Glomerular visceral epithelial cell (primary cell): ENCODE results near the gene CELF4.

ENCODE experiments used
- DNase-seq: peaks from one replicate; pipeline ENCODE4 v3.0.0-alpha.2; 2016; ENCODE audit errors: extremely low spot score

Gene CELF4

DNA sequence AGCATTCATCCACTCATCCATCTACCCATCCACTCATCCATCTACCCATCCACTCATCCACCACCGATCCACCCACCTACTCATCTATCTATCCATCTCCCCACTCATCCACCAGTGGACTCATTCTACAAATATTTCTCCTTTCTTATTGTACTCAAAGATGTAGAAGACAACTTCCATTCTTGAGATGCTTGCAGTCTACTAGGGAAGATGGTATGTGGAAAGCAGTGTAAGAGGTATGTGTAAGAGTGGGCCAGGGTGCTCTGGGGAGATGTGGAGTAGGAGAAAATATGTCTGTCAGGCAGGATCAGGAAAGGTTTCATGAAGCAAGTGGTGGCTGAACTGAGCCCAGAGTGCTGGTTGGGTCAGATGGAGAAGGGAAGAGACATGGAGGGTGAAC, 150.8 kb downstream of the CELF4 start:
- DNase-seq: no peak

DNA sequence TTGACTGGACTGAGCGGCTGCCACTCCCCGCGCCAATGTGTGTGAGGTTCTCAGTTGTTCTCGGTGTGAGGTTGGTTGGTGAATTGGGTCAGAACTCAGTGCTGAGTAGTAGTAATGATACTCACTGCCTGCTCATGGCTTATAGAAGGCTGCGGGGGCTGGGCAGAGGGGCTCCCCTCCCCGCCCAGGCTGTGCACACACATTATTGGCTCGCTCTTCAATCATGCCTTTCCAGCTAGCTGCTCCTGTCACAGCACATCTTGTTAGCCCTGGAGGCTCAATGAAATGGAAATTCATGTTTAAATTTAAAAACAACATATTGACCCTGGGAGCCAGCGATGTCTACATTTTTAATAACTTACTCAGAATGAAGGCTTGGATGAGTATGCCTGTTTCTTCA, 152.8 kb downstream of the CELF4 start:
- DNase-seq: no peak

- DNase-seq: no peak
Measured at GRCh38 chr18:37412333-37412732, 153.3 kb downstream of the CELF4 start.

- no peak for DNase-seq
Measured at GRCh38 chr18:37409878-37410277, 155.7 kb downstream of the CELF4 start.

DNA sequence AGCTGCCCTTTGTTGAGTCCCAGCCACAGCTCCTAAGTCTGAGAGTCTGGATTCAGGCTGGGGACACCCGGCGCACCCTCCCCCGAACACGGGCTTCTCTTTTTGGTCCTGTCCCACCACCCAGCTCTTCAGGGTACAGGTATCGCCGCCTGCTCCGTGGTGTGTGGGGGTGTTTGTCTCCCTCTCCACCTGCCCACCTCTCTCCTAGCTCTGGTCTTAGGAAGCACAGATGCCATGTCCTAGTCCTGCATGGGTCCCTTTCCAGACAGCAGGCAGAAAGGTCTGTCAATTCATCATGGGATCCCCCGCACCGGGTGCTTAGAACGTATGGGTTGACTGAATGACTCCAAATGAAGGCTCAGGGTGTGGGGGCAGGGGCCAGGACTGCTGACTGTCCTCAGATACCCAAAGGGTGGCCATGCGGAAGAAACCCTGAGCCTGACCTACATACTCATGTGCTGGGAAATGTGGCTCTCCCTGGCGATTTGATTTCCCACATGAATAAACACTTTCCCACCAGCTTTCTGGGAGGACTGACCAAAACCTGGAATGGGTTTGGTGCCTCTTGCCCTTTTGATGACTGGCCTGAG, 156.8 kb downstream of the CELF4 start:
- peak; percentile 78 for DNase-seq

- no peak for DNase-seq
Measured at GRCh38 chr18:37407571-37407970, 158.0 kb downstream of the CELF4 start.

DNA sequence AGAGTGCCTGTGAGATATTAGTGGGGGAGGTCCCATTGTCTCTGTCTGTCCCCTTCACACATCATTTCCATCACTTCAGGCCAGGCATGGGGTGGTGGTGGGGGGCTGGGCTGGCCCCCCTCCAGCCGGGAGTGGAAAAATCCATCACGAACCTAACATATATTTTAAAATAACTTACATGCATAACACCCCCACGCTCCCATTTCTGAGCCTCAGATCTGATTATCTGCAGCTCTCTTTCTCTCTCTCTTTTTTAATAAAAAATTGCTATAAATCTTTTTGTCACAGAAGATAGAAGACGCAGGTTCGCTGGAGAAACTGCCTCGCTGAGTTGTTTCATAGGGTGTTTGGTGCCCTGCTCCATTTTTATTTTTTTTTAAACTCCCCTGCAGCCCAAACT, 159.8 kb downstream of the CELF4 start:
- no peak for DNase-seq

- no peak for DNase-seq
Measured at GRCh38 chr18:37405229-37405628, 160.4 kb downstream of the CELF4 start.

DNA sequence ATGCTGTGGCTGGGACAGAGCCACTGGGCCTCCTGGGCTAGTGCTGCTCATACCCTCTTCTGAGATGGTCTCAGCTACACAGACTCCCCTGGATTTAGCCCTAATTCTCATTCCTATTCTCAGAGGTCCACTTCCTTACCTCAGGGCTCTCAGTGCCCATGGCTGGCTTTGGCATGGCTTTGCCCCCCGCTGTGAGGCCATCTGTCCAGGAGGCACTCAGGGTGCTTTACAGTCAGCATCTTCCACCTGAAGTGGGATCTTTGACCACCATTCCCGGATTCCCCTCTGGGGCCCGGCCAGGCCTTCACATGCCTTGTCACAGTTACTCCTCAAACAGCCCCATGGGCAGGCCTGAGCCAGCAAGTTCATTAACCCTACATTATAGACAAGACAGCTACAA, 161.8 kb downstream of the CELF4 start:
- no peak for DNase-seq

- DNase-seq: peak; percentile 92
Measured at GRCh38 chr18:37403100-37403781, 162.4 kb downstream of the CELF4 start.

GRCh38 chr18:37402735-37403099, 162.9 kb downstream of the CELF4 start:
- DNase-seq: no peak

GRCh38 chr18:37400802-37401201, 164.8 kb downstream of the CELF4 start:
- no peak for DNase-seq

DNA sequence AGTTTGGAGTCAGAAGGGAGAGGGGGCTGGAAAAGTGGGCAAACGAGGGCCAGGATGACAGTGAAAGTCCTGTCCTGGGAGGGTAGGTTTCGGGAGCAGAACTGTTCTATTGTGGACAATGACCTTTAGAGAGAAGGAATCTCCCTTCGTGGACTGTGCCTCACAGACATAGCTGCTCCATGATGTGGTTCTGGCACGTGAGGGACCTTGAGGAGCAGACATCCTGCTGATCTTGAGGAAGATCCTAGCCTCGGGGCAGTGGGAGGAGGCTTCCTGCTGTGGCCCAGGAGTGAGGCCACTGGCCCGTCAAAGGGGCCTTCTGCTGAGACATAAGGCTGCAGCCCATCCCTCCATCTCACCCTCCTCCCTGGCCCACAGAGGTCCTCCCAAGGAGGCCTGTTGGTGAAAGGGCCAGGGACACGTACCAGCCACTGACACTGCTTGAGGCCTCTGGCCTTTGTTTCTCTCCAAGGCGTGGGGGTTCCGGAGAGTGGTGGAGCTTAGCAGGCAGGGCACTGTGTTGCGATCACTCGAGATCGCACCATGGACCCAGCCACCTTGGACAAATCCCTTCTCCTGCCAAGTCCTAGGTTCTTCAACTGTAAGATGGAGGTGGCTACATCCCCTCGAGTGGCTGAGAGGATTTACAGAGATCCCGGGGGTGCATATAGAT, 167.2 kb downstream of the CELF4 start:
- DNase-seq: no peak

DNA sequence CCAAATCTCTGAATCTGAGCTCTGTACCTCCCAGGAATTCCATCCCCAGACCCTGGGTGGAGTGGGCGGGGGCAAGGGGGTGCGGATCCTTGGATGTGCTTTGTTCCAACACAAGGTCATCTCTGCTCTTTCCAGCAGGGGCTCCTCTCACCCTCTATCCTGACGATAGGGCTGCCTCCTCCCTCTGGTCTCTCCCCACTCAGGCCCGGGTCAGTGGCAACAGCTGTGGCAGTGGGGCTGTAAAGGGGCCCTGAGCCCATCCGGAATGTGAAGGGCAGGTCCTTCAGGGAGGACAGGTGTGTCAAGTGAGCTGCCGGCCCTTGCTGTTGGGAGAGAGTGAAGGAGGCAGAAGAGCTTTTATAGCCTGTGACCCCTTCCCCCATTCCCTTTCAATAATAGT, 167.8 kb downstream of the CELF4 start:
- no peak for DNase-seq

DNA sequence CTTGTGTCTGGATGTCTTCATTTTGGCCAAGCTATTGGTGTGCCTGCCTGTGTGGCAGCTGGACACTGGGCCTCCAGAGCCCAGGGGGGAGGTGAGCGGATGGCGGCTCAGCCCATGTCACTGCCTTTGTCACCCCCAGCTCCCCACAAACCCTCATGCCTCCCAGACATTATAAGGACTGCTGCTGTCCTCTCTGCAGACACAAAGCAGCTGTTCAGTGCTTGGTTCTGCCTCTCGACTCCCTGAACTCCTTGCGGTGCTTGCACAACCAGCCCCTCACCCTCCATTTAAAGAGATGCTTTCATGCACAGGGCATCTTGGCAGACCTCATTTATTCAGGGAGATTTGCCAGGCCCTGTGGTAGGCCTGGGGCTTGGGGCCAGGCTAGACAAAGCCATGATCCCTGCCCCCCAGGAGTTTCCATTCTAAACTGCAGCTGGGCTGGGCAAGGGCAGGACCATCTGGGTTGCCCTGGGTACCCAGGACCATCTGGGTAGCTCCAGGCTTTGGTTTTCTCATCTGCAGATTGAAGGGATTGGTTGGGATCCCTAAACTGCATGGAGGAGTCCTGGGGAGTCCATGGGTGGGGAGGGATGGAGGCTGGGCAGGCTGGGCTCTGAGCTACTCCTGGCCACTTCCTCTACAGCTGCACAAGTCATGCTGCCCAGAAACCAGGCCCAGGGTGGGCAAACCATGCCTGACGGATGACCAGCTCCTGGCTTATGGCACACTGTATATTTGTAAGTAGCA, 168.5 kb downstream of the CELF4 start:
- no peak for DNase-seq

DNA sequence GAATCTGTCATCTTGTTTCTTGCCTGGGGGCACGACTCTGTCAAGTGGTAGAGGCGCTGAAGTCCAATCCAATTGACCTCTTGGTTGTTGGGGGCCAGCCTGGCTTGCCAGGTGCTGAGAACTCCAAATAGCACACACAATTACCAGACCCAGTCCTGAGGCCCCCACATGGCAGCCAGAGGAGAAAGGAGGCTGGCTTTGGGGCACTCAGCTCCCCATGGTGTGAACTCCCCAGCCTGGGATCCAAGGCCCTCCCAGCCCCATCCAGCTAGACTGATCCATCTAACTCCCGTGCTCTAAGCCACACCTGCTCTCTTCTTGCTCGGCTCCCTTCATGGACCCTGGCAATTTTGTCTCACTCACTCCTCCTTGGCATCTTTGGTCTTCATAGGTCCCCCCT, 170.0 kb downstream of the CELF4 start:
- no peak for DNase-seq

GRCh38 chr18:37395138-37395537, 170.5 kb downstream of the CELF4 start:
- no peak for DNase-seq

DNA sequence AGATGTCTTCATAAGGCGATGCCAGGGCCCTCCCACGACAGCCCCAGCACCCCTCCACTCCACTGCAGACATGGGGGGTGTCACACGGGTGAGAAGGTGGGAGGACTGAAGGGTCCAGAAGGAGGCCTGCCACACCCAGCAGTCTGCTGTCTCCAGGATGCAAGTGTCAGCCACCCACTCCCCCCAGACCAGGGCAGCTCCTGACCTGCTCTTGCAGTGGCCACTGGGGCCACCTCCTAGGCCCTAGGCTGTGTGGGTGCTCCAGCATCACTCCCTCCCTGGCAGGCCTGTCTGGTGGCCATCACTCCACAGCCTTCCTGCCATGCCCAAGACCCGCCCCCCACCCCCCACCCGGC, 171.0 kb downstream of the CELF4 start:
- no peak for DNase-seq

DNA sequence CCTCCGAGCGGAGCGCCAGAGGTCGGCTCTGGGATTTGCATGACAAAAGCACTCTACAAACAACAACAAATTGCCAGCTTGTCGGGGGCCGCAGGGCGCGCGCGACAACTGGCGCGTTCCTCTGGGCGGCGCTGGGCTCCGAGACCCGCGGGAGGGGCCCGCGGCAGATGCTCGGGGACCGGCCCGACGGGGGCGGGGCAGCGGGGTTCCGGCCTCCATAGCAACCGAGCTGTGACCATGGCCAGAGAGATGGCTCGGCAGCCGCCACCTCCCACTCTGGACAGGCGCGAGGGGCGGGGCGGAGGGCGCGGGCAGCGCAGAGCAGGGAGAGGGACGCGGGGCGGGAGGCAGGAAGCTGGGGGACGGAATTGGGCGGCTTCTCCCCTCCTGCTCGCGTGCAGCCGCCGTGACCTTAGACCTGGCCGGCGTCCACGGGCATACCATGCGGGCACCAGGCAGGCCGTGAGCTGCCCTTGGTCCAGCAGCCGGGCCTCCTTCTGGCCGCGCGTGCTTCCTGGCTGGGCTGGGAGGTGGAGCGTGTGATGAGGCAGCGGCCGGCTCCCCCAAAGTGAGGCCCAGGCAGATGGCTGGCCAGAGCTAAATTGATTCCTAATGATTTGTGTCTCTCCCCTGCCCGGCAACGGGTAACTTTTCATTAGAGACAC, 171.5 kb downstream of the CELF4 start:
- peak; percentile 95 for DNase-seq

DNA sequence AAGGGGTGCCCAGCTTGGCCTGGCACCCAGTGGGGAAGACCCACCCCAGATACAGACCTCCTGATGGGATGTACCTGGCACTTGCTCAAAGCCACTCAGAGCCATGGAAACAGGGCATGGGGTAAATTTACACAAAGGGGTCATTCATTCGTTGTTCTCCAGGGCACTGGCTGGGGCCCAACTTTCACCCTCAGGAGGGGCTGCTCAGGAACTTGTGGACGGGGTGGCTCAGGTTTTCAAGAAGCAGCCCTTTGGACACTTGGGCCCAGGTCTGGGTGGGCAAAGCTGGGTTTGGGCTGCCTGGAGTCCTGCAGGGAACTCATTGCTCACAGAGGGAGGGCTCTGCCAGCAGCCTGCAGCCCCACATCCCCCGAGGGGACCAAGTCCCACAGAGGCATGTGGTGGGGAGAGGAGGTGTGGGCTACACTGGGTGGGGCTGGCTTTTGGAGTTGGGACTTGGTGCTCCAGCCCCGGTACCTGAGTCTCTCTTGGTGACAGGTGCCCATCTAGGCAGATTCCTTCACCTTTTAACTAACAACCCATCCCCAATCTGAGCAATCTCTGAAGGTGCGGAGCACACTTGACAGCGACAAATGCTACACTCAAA, 172.3 kb downstream of the CELF4 start:
- no peak for DNase-seq

- DNase-seq: no peak
Measured at GRCh38 chr18:37392648-37393047, 172.9 kb downstream of the CELF4 start.
